Measurements from ENCODE around the gene SLC25A13.
"Not testable (repeated sequence)": the region's sequence is repeated elsewhere in the genome, so short reads cannot be mapped to it uniquely, and the experiment has no call there.

DNA sequence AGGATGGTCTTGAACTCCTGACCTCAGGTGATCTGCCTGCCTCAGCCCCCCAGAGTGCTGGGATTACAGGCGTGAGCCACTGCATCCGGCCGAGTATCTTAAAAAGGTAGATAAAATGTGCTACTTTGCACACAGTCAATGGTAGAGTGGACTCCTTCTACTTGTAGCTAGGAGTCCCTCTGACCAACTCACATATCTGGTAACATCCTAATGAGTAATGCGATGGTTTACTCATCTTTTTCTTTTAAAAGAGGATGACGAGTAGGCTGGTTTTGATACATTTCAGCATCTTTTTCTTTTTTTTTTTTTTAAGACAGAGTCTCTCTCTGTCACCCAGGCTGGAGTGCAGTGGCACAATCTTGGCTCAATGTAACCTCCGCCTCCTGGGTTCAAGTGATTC lies 167.4 kb downstream of the SLC25A13 start:
- not testable (repeated sequence) for TF ChIP-seq EZH2phosphoT487 (IDR thresholded peaks at IDR 0.05; ENCODE audit: insufficient read depth, low read depth); EZH2 (IDR thresholded peaks at IDR 0.05; ENCODE audit: insufficient read depth, poor library complexity, severe bottlenecking)
